HEK293 (cell line): ENCODE data around the gene PEX14.

Experiments
- GLIS1 ChIP-seq: fragments of 450-650 bp; formaldehyde crosslinking; IDR thresholded peaks from 2 replicates; pipeline ENCODE4 v1.5.1; 2016; ENCODE audit warnings: missing biosample characterization, missing genetic modification characterization
- MEIS1 ChIP-seq: sonication (generic); formaldehyde crosslinking; IDR thresholded peaks from 2 replicates; pipeline ENCODE4 v1.8.1; 2022; ENCODE audit warnings: missing genetic modification reagents, mild to moderate bottlenecking, borderline replicate concordance
- REST ChIP-seq: fragments of 450-650 bp; formaldehyde crosslinking; IDR thresholded peaks from 2 replicates; pipeline ENCODE4 v1.5.1; 2016; ENCODE audit warnings: missing biosample characterization, missing genetic modification characterization
- ZBTB11 ChIP-seq: fragments of 450-650 bp; formaldehyde crosslinking; conservative IDR thresholded peaks from 2 replicates; pipeline ENCODE4 v1.5.1; 2016; ENCODE audit warnings: low read depth, missing biosample characterization, missing genetic modification characterization
- ZBTB48 ChIP-seq: fragments of 450-650 bp; formaldehyde crosslinking; IDR thresholded peaks from 2 replicates; pipeline ENCODE4 v1.5.1; 2016; ENCODE audit warnings: missing biosample characterization, missing genetic modification characterization
- ZBTB6 ChIP-seq: fragments of 450-650 bp; formaldehyde crosslinking; IDR thresholded peaks from 2 replicates; pipeline ENCODE4 v1.5.1; 2017; ENCODE audit warnings: missing biosample characterization, missing genetic modification characterization
- ZEB2 ChIP-seq: fragments of 450-650 bp; formaldehyde crosslinking; IDR thresholded peaks from 2 replicates; pipeline ENCODE4 v1.5.1; 2016; ENCODE audit warnings: missing biosample characterization, missing genetic modification characterization
- ZNF169 ChIP-seq: fragments of 450-650 bp; formaldehyde crosslinking; IDR thresholded peaks from 2 replicates; pipeline ENCODE4 v1.5.1; 2016; ENCODE audit warnings: missing biosample characterization, missing genetic modification characterization
- ZNF2 ChIP-seq: fragments of 450-650 bp; formaldehyde crosslinking; IDR thresholded peaks from 2 replicates; pipeline ENCODE4 v1.5.1; 2016; ENCODE audit warnings: missing biosample characterization, missing genetic modification characterization
- ZNF311 ChIP-seq: fragments of 450-650 bp; formaldehyde crosslinking; IDR thresholded peaks from 2 replicates; pipeline ENCODE4 v1.5.1; 2017; ENCODE audit warnings: missing biosample characterization, missing genetic modification characterization, borderline replicate concordance
- ZNF335 ChIP-seq: fragments of 450-650 bp; formaldehyde crosslinking; conservative IDR thresholded peaks from 2 replicates; pipeline ENCODE4 v1.5.1; 2016; ENCODE audit warnings: missing biosample characterization, missing genetic modification characterization
- ZNF37A ChIP-seq: fragments of 450-650 bp; IDR thresholded peaks from 2 replicates; pipeline ENCODE4 v1.5.1; 2018; ENCODE audit warnings: missing biosample characterization, missing genetic modification characterization
- ZNF391 ChIP-seq: fragments of 450-650 bp; formaldehyde crosslinking; IDR thresholded peaks from 2 replicates; pipeline ENCODE4 v1.5.1; 2016; ENCODE audit warnings: low read depth, missing biosample characterization, missing genetic modification characterization, borderline replicate concordance
- ZNF488 ChIP-seq: fragments of 450-650 bp; formaldehyde crosslinking; IDR thresholded peaks from 2 replicates; pipeline ENCODE4 v1.5.1; 2016; ENCODE audit warnings: missing biosample characterization, missing genetic modification characterization
- ZNF501 ChIP-seq: fragments of 450-650 bp; formaldehyde crosslinking; IDR thresholded peaks from 2 replicates; pipeline ENCODE4 v1.5.1; 2016; ENCODE audit warnings: missing biosample characterization, missing genetic modification characterization
- ZNF514 ChIP-seq: fragments of 450-650 bp; formaldehyde crosslinking; IDR thresholded peaks from 2 replicates; pipeline ENCODE4 v1.5.1; 2016; ENCODE audit warnings: missing biosample characterization, missing genetic modification characterization
- ZNF518A ChIP-seq: fragments of 450-650 bp; formaldehyde crosslinking; conservative IDR thresholded peaks from 2 replicates; pipeline ENCODE4 v1.5.1; 2016; ENCODE audit warnings: low read depth, missing biosample characterization, missing genetic modification characterization
- ZNF548 ChIP-seq: fragments of 450-650 bp; formaldehyde crosslinking; IDR thresholded peaks from 2 replicates; pipeline ENCODE4 v1.5.1; 2016; ENCODE audit warnings: missing biosample characterization, missing genetic modification characterization
- ZNF692 ChIP-seq: fragments of 450-650 bp; formaldehyde crosslinking; IDR thresholded peaks from 2 replicates; pipeline ENCODE4 v1.5.1; 2016; ENCODE audit warnings: missing biosample characterization, missing genetic modification characterization
- ZNF704 ChIP-seq: fragments of 450-650 bp; formaldehyde crosslinking; IDR thresholded peaks from 2 replicates; pipeline ENCODE4 v1.5.1; 2016; ENCODE audit warnings: missing biosample characterization, missing genetic modification characterization
- ZNF791 ChIP-seq: fragments of 450-650 bp; formaldehyde crosslinking; IDR thresholded peaks from 2 replicates; pipeline ENCODE4 v1.5.1; 2016; ENCODE audit warnings: missing biosample characterization, missing genetic modification characterization

PEX14 gene

GRCh38 chr1:10472220-10473144, 2.3 kb upstream of the PEX14 start, which contains the start of gene DFFA (continued):
- TF ChIP-seq ZBTB11 (tag by site-specific recombination) (peak; percentile 91), ZNF548 (tag by site-specific recombination) (no peak), ZNF501 (tag by site-specific recombination) (peak; percentile 76), ZNF692 (peak; percentile 87), ZNF37A (tag by site-specific recombination) (no peak), ZNF391 (peak; percentile 85; the same call in 1 of the 2 replicates), ZEB2 (tag by site-specific recombination) (peak; percentile 91), REST (no peak), ZNF791 (no peak), ZNF311 (tag by site-specific recombination) (no peak), ZNF518A (tag by site-specific recombination) (peak; percentile 66; the same call in 1 of the 2 replicates), ZNF704 (tag by site-specific recombination) (no peak), ZNF169 (no peak), GLIS1 (tag by site-specific recombination) (peak; percentile 73), ZNF488 (tag by site-specific recombination) (no peak), ZNF514 (tag by site-specific recombination) (no peak), MEIS1 (CRISPR knock-in tag) (no peak), ZNF335 (tag by site-specific recombination) (peak; percentile 99), ZBTB6 (tag by site-specific recombination) (no peak), ZBTB48 (tag by site-specific recombination) (peak; percentile 54; the same call in 1 of the 2 replicates), ZNF2 (peak; percentile 82)
